GM12801 (cell line): Measurements from ENCODE around the gene GALNT2.

Experiments
- CTCF ChIP-seq: IDR thresholded peaks from one replicate; pipeline ENCODE4 v1.5.1; 2011; ENCODE audit warnings: control low read depth; ENCODE audit not compliant: insufficient read length; ENCODE audit errors: extremely low read depth

GALNT2 gene

GRCh38 chr1:230273141-230273710, 206.2 kb downstream of the GALNT2 start:
- no peak for TF ChIP-seq CTCF

GRCh38 chr1:230274254-230274653, 207.2 kb downstream of the GALNT2 start:
- no peak for TF ChIP-seq CTCF

GRCh38 chr1:230276401-230276800, 209.4 kb downstream of the GALNT2 start:
- no peak for TF ChIP-seq CTCF

- no peak for TF ChIP-seq CTCF
Observed at GRCh38 chr1:230277201-230278025, 210.4 kb downstream of the GALNT2 start.

- TF ChIP-seq CTCF: no peak
Observed at GRCh38 chr1:230278376-230278775, 211.3 kb downstream of the GALNT2 start.

- no peak for TF ChIP-seq CTCF
Observed at GRCh38 chr1:230278871-230279582, 212.0 kb downstream of the GALNT2 start.

- TF ChIP-seq CTCF: no peak
Observed at GRCh38 chr1:230279583-230279945, 212.5 kb downstream of the GALNT2 start.
